HepG2 (cell line): ENCODE measurements around the gene ATG4D. TPM values are rescaled to one million over a fixed set of nuclear protein-coding genes. Genes with fewer than 3 reads are reported as not detected.

Experiments used
- EHMT2 ChIP-seq: fragments of 200-600 bp; sonication (generic); IDR thresholded peaks from 2 replicates; pipeline ENCODE4 v1.7.0; 2017; ENCODE audit warnings: antibody characterized with exemption, low read depth, low read length, borderline replicate concordance
- FOSL2 ChIP-seq: sonication (generic); formaldehyde crosslinking; IDR thresholded peaks from 2 replicates; pipeline ENCODE4 v1.4.0; 2020; ENCODE audit warnings: missing genetic modification reagents
- GFI1 ChIP-seq: sonication (generic); formaldehyde crosslinking; IDR thresholded peaks from 2 replicates; pipeline ENCODE4 v1.5.0; 2020; ENCODE audit warnings: missing genetic modification reagents, mild to moderate bottlenecking, borderline replicate concordance
- GMEB2 ChIP-seq: IDR thresholded peaks from 2 replicates; pipeline ENCODE4 v1.6.1; 2016; ENCODE audit warnings: missing biosample characterization, missing genetic modification reagents, low read depth
- MYC ChIP-seq: sonication (generic); formaldehyde crosslinking; IDR thresholded peaks from 2 replicates; pipeline ENCODE4 v1.9.0; 2021; ENCODE audit warnings: missing genetic modification reagents, borderline replicate concordance
- POLR2A ChIP-seq, 2 experiments: IDR thresholded peaks; 2 replicates each; pipeline ENCODE4 v1.6.1; 2011; ENCODE audit warnings: low read depth in 2 of 2, low read length in 2 of 2, mild to moderate bottlenecking in 1 of 2, moderate library complexity in 1 of 2; ENCODE audit not compliant: insufficient read depth in 1 of 2
- TAF15 ChIP-seq: fragments of 200-400 bp; formaldehyde crosslinking; IDR thresholded peaks from one replicate; pipeline ENCODE4 v1.6.1; 2018; ENCODE audit warnings: mild to moderate bottlenecking, low read depth, low read length; ENCODE audit not compliant: poor library complexity, severe bottlenecking
- TARDBP ChIP-seq: sonication (generic); formaldehyde crosslinking; IDR thresholded peaks from 2 replicates; pipeline ENCODE4 v1.8.0; 2022; ENCODE audit warnings: mild to moderate bottlenecking, missing genetic modification reagents
- USF2 ChIP-seq, 2 experiments: sonication (generic) in 1 of 2; formaldehyde crosslinking in 1 of 2; IDR thresholded peaks; 2 replicates each; pipeline versions ENCODE4 v1.5.1 to v1.6.1; 2011 to 2020; ENCODE audit warnings: borderline replicate concordance in 1 of 2, low read depth in 1 of 2, low read length in 1 of 2, mild to moderate bottlenecking in 1 of 2, missing genetic modification reagents in 1 of 2, moderate library complexity in 1 of 2
- ZBTB43 ChIP-seq: sonication (generic); formaldehyde crosslinking; conservative IDR thresholded peaks from 2 replicates; pipeline ENCODE4 v1.4.0; 2020; ENCODE audit warnings: missing genetic modification reagents
- ZFX ChIP-seq: sonication (generic); formaldehyde crosslinking; IDR thresholded peaks from 2 replicates; pipeline ENCODE4 v1.4.0; 2020; ENCODE audit warnings: mild to moderate bottlenecking, low read depth, missing genetic modification reagents, moderate library complexity
- ZNF276 ChIP-seq: sonication (generic); formaldehyde crosslinking; IDR thresholded peaks from 2 replicates; pipeline ENCODE4 v1.4.0; 2020; ENCODE audit warnings: mild to moderate bottlenecking, low read depth, missing genetic modification reagents
- ZNF367 ChIP-seq: sonication (generic); formaldehyde crosslinking; IDR thresholded peaks from 2 replicates; pipeline ENCODE4 v1.4.0; 2020; ENCODE audit warnings: missing genetic modification reagents, borderline replicate concordance
- ZNF761 ChIP-seq: sonication (generic); formaldehyde crosslinking; conservative IDR thresholded peaks from 2 replicates; pipeline ENCODE4 v1.4.0; 2020; ENCODE audit warnings: mild to moderate bottlenecking, missing genetic modification reagents
- ZNF770 ChIP-seq: sonication (generic); formaldehyde crosslinking; IDR thresholded peaks from 2 replicates; pipeline ENCODE4 v1.5.0; 2020; ENCODE audit warnings: mild to moderate bottlenecking, missing genetic modification reagents
- ZSCAN9 ChIP-seq: IDR thresholded peaks from 2 replicates; pipeline ENCODE4 v1.6.1; 2016; ENCODE audit warnings: borderline replicate concordance
- polyA plus RNA-seq, 8 experiments: library from polyadenylated mRNA; depleted of rRNA in 3 of 8; stranded (reverse) in 7 of 8; unstranded in 1 of 8; fragments of >200 nt; fragmentation: Illumina TruSeq in 4 of 8; extraction: Trizol in 4 of 8; gene quantifications; 2 replicates each; pipeline versions ENCODE4 v1.2.1 to v1.2.3, GENCODE V29; 2011 to 2016; ENCODE audit warnings: low read depth in 4 of 8, missing spikeins in 1 of 8, mixed read lengths in 1 of 8; ENCODE audit not compliant: insufficient read depth in 1 of 8
- total RNA-seq, 5 experiments: library from RNA; depleted of rRNA; stranded (reverse); fragments of >200 nt; fragmentation: Illumina TruSeq; extraction: Trizol; gene quantifications; 2 replicates each; pipeline ENCODE4 v1.2.3, GENCODE V29; 2016; ENCODE audit warnings: low read depth in 1 of 5

The ATG4D gene
- total and polyA plus RNA-seq, 2 of the 13 experiments (the other 11 are each of a cell fraction or from before 2014, with no cell fraction given): 17.8 to 19.0 TPM

DNA sequence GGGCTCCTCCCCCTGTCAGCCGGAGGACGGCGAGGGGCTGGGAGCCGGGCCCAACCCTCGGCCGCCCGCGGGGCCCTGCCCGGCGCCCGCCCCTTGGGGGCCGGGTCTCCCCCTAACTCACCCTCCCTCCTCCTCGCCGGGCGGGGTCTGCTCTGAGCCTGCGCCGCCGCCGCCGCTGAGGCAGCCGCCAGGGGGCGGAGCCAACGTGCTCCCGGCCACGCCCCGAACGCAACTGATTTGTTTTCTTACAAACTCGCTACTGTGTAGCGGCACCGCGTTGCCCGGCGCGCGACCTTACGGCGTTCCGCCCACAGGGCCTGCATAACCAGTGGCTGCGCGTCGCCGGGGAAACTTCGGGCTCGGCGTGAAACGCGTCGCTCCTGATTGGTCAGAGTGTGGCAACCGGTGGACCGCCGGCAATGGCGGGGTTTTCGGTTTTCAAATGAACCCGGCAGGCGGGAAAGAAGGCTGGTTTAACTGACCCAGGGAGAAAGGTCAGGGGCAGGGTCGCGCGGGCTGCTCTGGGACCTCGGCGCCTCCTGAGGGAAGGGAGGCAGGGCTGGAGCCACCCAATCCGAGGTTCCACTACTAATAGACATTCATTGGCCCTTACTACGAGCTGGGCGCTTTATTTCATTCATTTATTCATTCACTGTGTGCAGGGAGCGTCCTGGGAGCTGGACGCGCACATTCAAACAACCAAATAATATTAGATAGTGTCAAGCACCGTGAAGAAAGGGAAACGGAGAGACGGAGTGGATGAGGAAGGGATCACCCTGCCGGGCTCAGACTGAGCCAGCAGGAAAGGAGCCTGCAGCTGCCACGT is 25.3 kb downstream of the ATG4D start, which contains the start of gene CDKN2D (continued):
- TF ChIP-seq ZNF770 (CRISPR knock-in tag) (no peak), GMEB2 (CRISPR knock-in tag) (peak; percentile 96), EHMT2 (no peak), MYC (peak; percentile 70), USF2 (IDR thresholded peaks at IDR 0.05; ENCODE audit: low read depth, low read length) (no peak), USF2 (CRISPR knock-in tag; IDR thresholded peaks at IDR 0.05; ENCODE audit: borderline replicate concordance) (no peak), TAF15 (no peak), ZBTB43 (CRISPR knock-in tag) (no peak), ZNF276 (CRISPR knock-in tag) (0 out of 2 replicates have a peak, but pooled peaks have one; percentile 1), ZSCAN9 (CRISPR knock-in tag) (peak; percentile 73; the same call in 1 of the 2 replicates), ZFX (CRISPR knock-in tag) (peak; percentile 63), ZNF367 (no peak), FOSL2 (CRISPR knock-in tag) (peak; percentile 28; the same call in 1 of the 2 replicates), ZNF761 (CRISPR knock-in tag) (no peak), GFI1 (CRISPR knock-in tag) (no peak), POLR2A (IDR thresholded peaks at IDR 0.05; ENCODE audit: insufficient read depth in 1 of 2, low read depth in 2 of 2, low read length in 2 of 2) (peak; percentile 18 to 71), TARDBP (CRISPR knock-in tag) (peak; percentile 83)
